CD4-positive, alpha-beta memory T cell (primary cell): ENCODE data around the gene IL10RB. TPM values are rescaled to one million over a fixed set of nuclear protein-coding genes. Genes with fewer than 3 reads are reported as not detected.

Experiments
- CTCF ChIA-PET: fragments of 350-600 bp; sonication (Branson Sonifier 250); formaldehyde crosslinking; loops from one replicate; lab custom pipeline; 2021; ENCODE audit warnings: inconsistent platforms; ENCODE audit not compliant: partially characterized antibody; lab: Charles Lee
- POLR2A ChIA-PET: fragments of 350-600 bp; sonication (Branson Sonifier 250); formaldehyde crosslinking; loops from one replicate; lab custom pipeline; 2021; ENCODE audit not compliant: partially characterized antibody; lab: Charles Lee
- DNase-seq, 5 donors: peaks; one replicate each; pipeline versions ENCODE4 v3.0.0 to v3.0.0-alpha.2; 2020 to 2022; ENCODE audit warnings: mixed read lengths in 1 of 5
- H3K27ac ChIP-seq: one replicate; pipeline ENCODE4 v1.7.0; 2013; ENCODE audit warnings: low read depth, low read length
- H3K27me3 ChIP-seq: 2 replicates; pipeline ENCODE4 v1.7.0; 2013; ENCODE audit warnings: mild to moderate bottlenecking, low read length, moderate library complexity; ENCODE audit not compliant: insufficient read depth
- H3K36me3 ChIP-seq: 2 replicates; pipeline ENCODE4 v1.7.0; 2013; ENCODE audit warnings: mild to moderate bottlenecking, low read length, moderate library complexity; ENCODE audit not compliant: insufficient read depth
- H3K4me1 ChIP-seq: 2 replicates; pipeline ENCODE4 v1.7.0; 2013; ENCODE audit warnings: mild to moderate bottlenecking, low read length, moderate library complexity; ENCODE audit not compliant: insufficient read depth
- H3K4me3 ChIP-seq, 2 donors: one replicate each; pipeline ENCODE4 v1.7.0; 2013; ENCODE audit warnings: low read length in 2 of 2, mild to moderate bottlenecking in 1 of 2
- H3K9me3 ChIP-seq, 2 donors: one replicate each; pipeline ENCODE4 v1.7.0; 2013; ENCODE audit warnings: low read length in 2 of 2, control low read depth in 1 of 2; ENCODE audit not compliant: control insufficient read depth in 1 of 2
- H3K27ac Mint-ChIP-seq, 7 donors: one replicate each; pipeline ENCODE4 v1.8.0; 2020 to 2021; ENCODE audit warnings: mixed read lengths in 7 of 7, mild to moderate bottlenecking in 6 of 7, inconsistent platforms in 3 of 7, moderate library complexity in 3 of 7
- H3K27me3 Mint-ChIP-seq, 2 donors: one replicate each; pipeline ENCODE4 v1.8.0; 2020 to 2021; ENCODE audit warnings: mixed read lengths in 2 of 2
- H3K36me3 Mint-ChIP-seq, 2 donors: one replicate each; pipeline ENCODE4 v1.8.0; 2020 to 2021; ENCODE audit warnings: mixed read lengths in 2 of 2, inconsistent platforms in 1 of 2, mild to moderate bottlenecking in 1 of 2
- H3K4me1 Mint-ChIP-seq, 4 donors: one replicate each; pipeline ENCODE4 v1.8.0; 2020 to 2021; ENCODE audit warnings: mixed read lengths in 4 of 4, mild to moderate bottlenecking in 1 of 4
- H3K4me3 Mint-ChIP-seq, 8 donors: one replicate each; pipeline ENCODE4 v1.8.0; 2020 to 2021; ENCODE audit warnings: mixed read lengths in 8 of 8, mild to moderate bottlenecking in 7 of 8, moderate library complexity in 6 of 8, inconsistent platforms in 3 of 8
- H3K9me3 Mint-ChIP-seq, 8 donors: one replicate each; pipeline ENCODE4 v1.8.0; 2020 to 2021; ENCODE audit warnings: mixed read lengths in 8 of 8, mild to moderate bottlenecking in 5 of 8, inconsistent platforms in 3 of 8, moderate library complexity in 1 of 8
- intact Hi-C: fragments of 100-400 bp; cut with micrococcal nuclease; formaldehyde crosslinking; loops from one replicate; pipeline ENCODE4 v1.15.1; 2023
- polyA plus RNA-seq, 2 donors: library from polyadenylated mRNA; unstranded; fragments of 300-500 nt; fragmentation: Illumina TruSeq; gene quantifications; one replicate each; pipeline ENCODE4 v1.2.3, GENCODE V29; 2021
- total RNA-seq, 2 experiments: library from RNA; stranded (reverse); gene quantifications; one replicate each; pipeline ENCODE4 v1.2.3, GENCODE V29; 2021

The IL10RB gene
- total and polyA plus RNA-seq, 4 experiments from 2014 or later = 30.6 to 61.8 (median 44.8) TPM

DNA sequence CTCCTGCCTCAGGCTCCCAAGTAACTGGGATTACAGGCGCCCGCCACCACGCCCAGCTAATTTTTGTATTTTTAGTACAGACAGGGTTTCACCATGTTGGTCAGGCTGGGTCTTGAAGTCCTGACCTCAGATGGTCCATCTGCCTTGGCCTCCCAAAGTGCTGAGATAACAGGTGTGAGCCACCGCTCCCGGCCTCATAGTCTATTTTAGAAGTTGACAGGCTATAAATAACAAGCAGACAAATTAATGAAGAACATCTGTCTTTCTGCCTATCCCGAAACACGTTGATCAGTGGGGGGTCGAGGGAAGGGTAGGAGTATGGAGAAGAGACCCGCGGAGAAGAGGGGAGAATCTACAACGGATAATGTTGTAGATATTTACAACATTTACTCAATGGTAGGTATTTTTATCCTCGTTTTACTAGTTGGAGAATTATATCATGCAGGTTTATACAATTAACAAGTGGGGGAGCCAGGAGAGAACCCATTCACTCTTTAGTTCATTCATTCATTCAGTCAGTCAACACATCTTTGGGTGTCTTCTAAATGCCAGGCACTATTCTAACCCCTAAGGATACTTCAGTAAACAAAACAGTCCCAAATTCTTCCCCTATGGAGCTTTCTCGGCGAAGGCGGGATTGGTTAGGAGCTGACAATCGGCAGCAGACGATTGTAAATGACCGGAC is 36.9 kb upstream of the IL10RB start:
- Histone ChIP-seq H3K36me3 (no peaks in the 10 kb centered on the region), H3K27ac (peak overlapping the region; percentile 86), H3K4me3 (peak overlapping the region in 1 of 2 donors; percentile 87), H3K9me3 (no peaks in the 10 kb centered on the region), H3K27me3 (no peaks in the 10 kb centered on the region), H3K4me1 (peaks cover 34% of the 10 kb centered on the region)
- Mint-ChIP-seq H3K4me1 (peaks cover 26 to 42% (median 33%) of the 10 kb centered on the region in 4 donors), H3K27ac (peak overlapping the region; percentile 90 to 96 (median 94)), H3K9me3 (no peaks in the 10 kb centered on the region), H3K4me3 (peak overlapping the region; percentile 76 to 89 (median 88)), H3K27me3 (no peaks in the 10 kb centered on the region), H3K36me3 (peaks cover 10 to 24% of the 10 kb centered on the region in 2 donors)
- intact Hi-C loops = no loop called here
- CTCF ChIA-PET = interaction anchor here (1.0 to 2.5 kb wide), 4 partner anchors 15 to 96 kb away, joined by 3 to 11 read pairs (median 3); partner anchors contain the start of gene IFNAR1
- POLR2A ChIA-PET = interaction anchor here (1.2 to 4.9 kb wide), 11 partner anchors 8 to 132 kb away, joined by 3 to 33 read pairs (median 11); partner anchors contain the start of genes IFNAR1 and IL10RB
- no peak for DNase-seq

DNA sequence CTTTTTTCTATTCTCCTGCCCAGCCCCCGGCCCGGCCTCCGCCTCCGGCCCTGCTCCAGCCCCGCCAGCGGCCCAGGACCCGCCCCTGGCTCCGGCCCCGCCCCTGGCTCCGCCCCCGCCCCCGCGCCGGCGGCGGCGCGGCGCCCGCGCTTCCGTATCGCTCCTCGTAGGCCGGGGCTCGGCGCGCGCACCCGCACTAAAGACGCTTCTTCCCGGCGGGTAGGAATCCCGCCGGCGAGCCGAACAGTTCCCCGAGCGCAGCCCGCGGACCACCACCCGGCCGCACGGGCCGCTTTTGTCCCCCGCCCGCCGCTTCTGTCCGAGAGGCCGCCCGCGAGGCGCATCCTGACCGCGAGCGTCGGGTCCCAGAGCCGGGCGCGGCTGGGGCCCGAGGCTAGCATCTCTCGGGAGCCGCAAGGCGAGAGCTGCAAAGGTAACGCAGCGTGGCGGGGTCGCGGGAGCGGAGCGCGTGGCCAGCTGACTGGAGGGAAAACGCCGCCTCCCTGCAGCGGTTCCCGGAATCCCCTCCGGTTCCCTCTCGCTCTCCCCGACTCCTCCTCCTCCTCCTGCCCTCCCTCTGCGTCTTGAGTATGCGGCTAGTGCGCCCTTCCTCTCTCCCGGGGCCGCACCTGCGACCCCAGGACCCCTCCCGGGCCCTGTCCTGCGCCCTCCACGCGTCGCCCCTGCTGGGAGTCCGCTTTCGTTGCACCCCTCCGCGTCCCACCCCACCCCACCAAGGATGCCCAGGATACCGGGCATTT is 36.2 kb upstream of the IL10RB start, which contains the start of gene IFNAR2:
Gene IFNAR2, plus strand, starts transcription at position 155 of the 761 bp plus-strand sequence. CDS start 11,985 bp downstream, outside the sequence.
- H3K9me3 Mint-ChIP-seq = no peaks in the 10 kb centered on the region

GRCh38 chr21:33230545-33231324 is 35.4 kb upstream of the IL10RB start:
- Mint-ChIP-seq H3K27me3 (no peaks in the 10 kb centered on the region), H3K27ac (peak overlapping the region; percentile 58 to 96 (median 90)), H3K36me3 (peaks cover 16 to 30% of the 10 kb centered on the region in 2 donors), H3K9me3 (no peaks in the 10 kb centered on the region), H3K4me3 (peak overlapping the region; percentile 89 to 97 (median 94)), H3K4me1 (peaks cover 32 to 54% (median 42%) of the 10 kb centered on the region in 4 donors)
- no peaks in the 10 kb centered on the region for H3K27me3 ChIP-seq
- no peaks in the 10 kb centered on the region for H3K36me3 ChIP-seq
- intact Hi-C loops = loop anchor here (1.0 to 5.0 kb wide), 5 partner anchors 8 to 92 kb away; partner anchors contain the start of genes IFNAR1 and IL10RB
- H3K4me3 ChIP-seq = peak overlapping the region; percentile 70 to 87
- DNase-seq = peak; percentile 18 to 61 (median 31)
- H3K27ac ChIP-seq = peak overlapping the region; percentile 86
- ChIA-PET CTCF (interaction anchor here (1.0 to 2.5 kb wide), 6 partner anchors 10 to 94 kb away, joined by 3 to 11 read pairs (median 4); partner anchors contain the start of gene IFNAR1), POLR2A (interaction anchor here (1.1 to 4.9 kb wide), 13 partner anchors 9 to 131 kb away, joined by 3 to 33 read pairs (median 7); partner anchors contain the start of genes IFNAR1 and IL10RB)
- H3K9me3 ChIP-seq = no peaks in the 10 kb centered on the region
- H3K4me1 ChIP-seq = peaks cover 47% of the 10 kb centered on the region

More for the DNA sequence above, 36.2 kb upstream of the IL10RB start, which contains the start of gene IFNAR2:
- Mint-ChIP-seq H3K27ac (peak within 1 kb of the TSS; percentile 90 to 96 (median 94)), H3K4me3 (peak within 1 kb of the TSS; percentile 89 to 97 (median 94)), H3K27me3 (no peaks in the 10 kb centered on the region), H3K36me3 (peaks cover 16 to 30% of the 10 kb centered on the region in 2 donors), H3K4me1 (peaks cover 32 to 49% (median 39%) of the 10 kb centered on the region in 4 donors)
- peak within 1 kb of the TSS; percentile 86 for H3K27ac ChIP-seq
- peaks cover 41% of the 10 kb centered on the region for H3K4me1 ChIP-seq
- intact Hi-C loops = loop anchor here (1.0 to 5.0 kb wide), 5 partner anchors 8 to 92 kb away; partner anchors contain the start of genes IFNAR1 and IL10RB
- ChIA-PET CTCF (interaction anchor here (1.0 to 2.5 kb wide), 5 partner anchors 14 to 95 kb away, joined by 3 to 11 read pairs (median 3); partner anchors contain the start of gene IFNAR1), POLR2A (interaction anchor here (1.1 to 4.9 kb wide), 12 partner anchors 7 to 132 kb away, joined by 3 to 33 read pairs (median 10); partner anchors contain the start of genes IFNAR1 and IL10RB)
- H3K9me3 ChIP-seq = no peaks in the 10 kb centered on the region
- H3K27me3 ChIP-seq = no peaks in the 10 kb centered on the region
- no peaks in the 10 kb centered on the region for H3K36me3 ChIP-seq
- DNase-seq = peak; percentile 63 to 73 (median 66)
- peak within 1 kb of the TSS; percentile 70 to 87 for H3K4me3 ChIP-seq

DNA sequence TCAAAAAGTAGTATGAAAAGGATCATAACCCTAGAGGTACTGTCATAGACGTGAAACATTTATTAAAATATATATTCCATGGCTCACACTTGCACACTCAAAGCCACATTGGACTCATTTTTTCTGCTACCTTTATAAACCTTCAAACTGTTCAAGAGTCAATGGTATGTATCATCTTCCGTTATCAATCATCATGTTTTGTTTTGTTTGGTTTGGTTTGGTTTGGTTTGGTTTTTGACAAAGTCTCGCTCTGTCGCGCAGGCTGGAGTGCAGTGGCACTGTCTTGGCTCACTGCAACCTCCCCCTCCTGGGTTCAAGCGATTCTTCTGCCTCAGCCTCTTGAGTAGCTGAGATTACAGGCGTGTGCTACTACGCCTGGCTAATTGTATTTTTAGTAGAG is 34.6 kb upstream of the IL10RB start:
- no peaks in the 10 kb centered on the region for H3K27me3 ChIP-seq
- Mint-ChIP-seq H3K27ac (peak overlapping the region; percentile 58 to 96 (median 91)), H3K27me3 (no peaks in the 10 kb centered on the region), H3K4me3 (peak overlapping the region; percentile 89 to 97 (median 94)), H3K4me1 (peaks cover 38 to 62% (median 48%) of the 10 kb centered on the region in 4 donors), H3K9me3 (no peaks in the 10 kb centered on the region), H3K36me3 (peaks cover 16 to 30% of the 10 kb centered on the region in 2 donors)
- peak overlapping the region; percentile 86 for H3K27ac ChIP-seq
- H3K4me1 ChIP-seq = peaks cover 53% of the 10 kb centered on the region
- CTCF ChIA-PET = interaction anchor here (1.1 to 1.7 kb wide), 6 partner anchors 10 to 145 kb away, joined by 3 to 5 read pairs (median 4); partner anchors contain the start of gene IFNAR1
- peak in 1 of 5 donors; percentile 46 for DNase-seq
- no peaks in the 10 kb centered on the region for H3K9me3 ChIP-seq
- intact Hi-C loops = loop anchor here (2.0 to 5.0 kb wide), 4 partner anchors 13 to 91 kb away; partner anchors contain the start of genes IFNAR1 and IL10RB
- peak overlapping the region; percentile 70 to 87 for H3K4me3 ChIP-seq
- no peaks in the 10 kb centered on the region for H3K36me3 ChIP-seq
- POLR2A ChIA-PET = interaction anchor here (0.7 to 4.9 kb wide), 12 partner anchors 8 to 248 kb away, joined by 3 to 33 read pairs (median 8); partner anchors contain the start of genes IFNAR1, IL10RB and TMEM50B

DNA sequence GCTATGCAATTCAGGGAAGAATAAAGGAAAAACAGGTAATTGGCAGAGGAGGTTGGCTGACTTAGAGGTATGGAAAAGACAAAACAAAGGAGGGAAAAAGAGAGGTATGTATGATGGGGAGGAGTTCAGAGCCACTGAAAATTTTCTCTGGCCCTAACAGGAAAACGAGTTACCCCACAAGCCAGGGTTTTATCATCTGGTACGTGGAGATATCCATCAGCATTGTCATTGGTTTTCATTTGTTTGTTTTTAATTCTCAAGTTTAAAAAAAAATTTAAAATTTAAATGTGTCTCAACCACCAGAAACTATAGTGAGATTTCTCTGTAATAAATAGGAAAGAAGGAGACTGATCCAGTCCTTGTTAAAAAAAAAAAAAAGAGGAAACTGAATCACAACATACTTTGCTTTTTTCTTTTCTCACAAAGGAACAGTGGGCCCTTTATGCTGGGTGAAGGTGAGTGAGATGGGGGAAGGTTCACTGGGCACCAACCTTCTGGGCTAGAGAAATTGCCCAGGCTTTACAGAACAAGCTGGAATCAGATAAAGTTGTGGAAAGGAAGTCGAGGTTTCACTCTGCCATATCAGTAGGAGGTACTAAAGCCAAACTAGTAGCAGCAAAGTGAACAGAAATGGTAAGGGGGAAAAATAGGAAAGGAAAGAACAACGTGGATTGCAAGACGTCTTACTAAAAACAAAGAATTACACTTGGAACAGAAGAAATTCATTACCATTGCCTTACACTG is 33.7 kb upstream of the IL10RB start:
- H3K9me3 ChIP-seq = no peaks in the 10 kb centered on the region
- H3K27ac ChIP-seq = peak overlapping the region; percentile 86
- no peak for DNase-seq
- CTCF ChIA-PET = interaction anchor here (0.9 to 1.7 kb wide), 6 partner anchors 13 to 144 kb away, joined by 3 to 4 read pairs (median 4); partner anchors contain the start of gene IFNAR1
- POLR2A ChIA-PET = interaction anchor here (0.7 to 4.9 kb wide), 15 partner anchors 7 to 247 kb away, joined by 3 to 33 read pairs (median 7); partner anchors contain the start of genes IFNAR1, IL10RB and TMEM50B
- intact Hi-C loops = loop anchor here (5.0 kb wide), 1 partner anchor 90 kb away; the partner anchor contains the start of gene IFNAR1
- H3K4me3 ChIP-seq = peak overlapping the region; percentile 70 to 87
- peaks cover 62% of the 10 kb centered on the region for H3K4me1 ChIP-seq
- H3K27me3 ChIP-seq = no peaks in the 10 kb centered on the region
- Mint-ChIP-seq H3K36me3 (peaks cover 16 to 34% of the 10 kb centered on the region in 2 donors), H3K27me3 (no peaks in the 10 kb centered on the region), H3K4me1 (peaks cover 45 to 71% (median 57%) of the 10 kb centered on the region in 4 donors), H3K27ac (peak overlapping the region; percentile 58 to 96 (median 91)), H3K4me3 (peak overlapping the region; percentile 89 to 97 (median 94)), H3K9me3 (no peaks in the 10 kb centered on the region)
- H3K36me3 ChIP-seq = no peaks in the 10 kb centered on the region
